ENCODE measurements around the gene GLIS2. TPM values are rescaled to one million over a fixed set of nuclear protein-coding genes. Genes with fewer than 3 reads are reported as not detected.
A peak's percentile ranks its signal among the peaks of the same experiment; 100 is the strongest.

The GLIS2 gene
- polyA plus RNA-seq, 6 donors from 2014 or later: not detected

GRCh38 chr16:4283939-4284338, 31.9 kb upstream of the GLIS2 start:
- ATAC-seq (ENCODE audit: low read depth in 2 of 2) (no peak), DNase-seq (no peak)
- Mint-ChIP-seq H3K4me3 (no peak overlapping the region), H3K9me3 (peaks cover 0 to 6% (median 0%) of the 10 kb centered on the region in 7 donors), H3K36me3 (no peaks in the 10 kb centered on the region), H3K27ac (no peak overlapping the region), H3K27me3 (peaks cover 6 to 31% (median 18%) of the 10 kb centered on the region in 3 donors), H3K4me1 (peaks cover 10 to 12% (median 11%) of the 10 kb centered on the region in 3 donors)

DNA sequence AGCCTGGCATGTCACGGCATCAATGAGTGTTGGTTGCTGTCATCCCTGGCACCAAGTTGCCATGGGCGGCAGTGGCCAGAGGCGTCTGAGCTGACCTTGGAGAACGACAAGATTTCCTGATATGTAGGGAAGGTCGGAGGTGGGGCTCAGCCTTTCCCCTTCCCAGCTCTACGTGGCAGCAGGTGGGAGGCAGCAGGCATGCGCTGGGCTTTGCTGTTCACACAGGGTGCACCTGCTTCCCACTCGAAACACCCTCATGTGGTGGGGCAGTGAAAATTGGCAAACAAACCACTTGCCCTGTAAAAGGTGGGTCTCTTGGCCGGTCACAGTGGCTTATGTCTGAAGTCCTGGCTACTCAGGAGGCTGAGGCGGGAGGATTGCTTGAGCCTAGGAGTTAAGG, 30.7 kb upstream of the GLIS2 start:
- ATAC-seq (ENCODE audit: low read depth in 2 of 2): no peak
- Mint-ChIP-seq H3K4me1 (peaks cover 10 to 12% (median 11%) of the 10 kb centered on the region in 3 donors), H3K27me3 (peaks cover 6 to 31% (median 18%) of the 10 kb centered on the region in 3 donors), H3K36me3 (no peaks in the 10 kb centered on the region), H3K27ac (no peak overlapping the region), H3K9me3 (peaks cover 0 to 6% (median 0%) of the 10 kb centered on the region in 7 donors), H3K4me3 (no peak overlapping the region)
- DNase-seq: no peak

DNA sequence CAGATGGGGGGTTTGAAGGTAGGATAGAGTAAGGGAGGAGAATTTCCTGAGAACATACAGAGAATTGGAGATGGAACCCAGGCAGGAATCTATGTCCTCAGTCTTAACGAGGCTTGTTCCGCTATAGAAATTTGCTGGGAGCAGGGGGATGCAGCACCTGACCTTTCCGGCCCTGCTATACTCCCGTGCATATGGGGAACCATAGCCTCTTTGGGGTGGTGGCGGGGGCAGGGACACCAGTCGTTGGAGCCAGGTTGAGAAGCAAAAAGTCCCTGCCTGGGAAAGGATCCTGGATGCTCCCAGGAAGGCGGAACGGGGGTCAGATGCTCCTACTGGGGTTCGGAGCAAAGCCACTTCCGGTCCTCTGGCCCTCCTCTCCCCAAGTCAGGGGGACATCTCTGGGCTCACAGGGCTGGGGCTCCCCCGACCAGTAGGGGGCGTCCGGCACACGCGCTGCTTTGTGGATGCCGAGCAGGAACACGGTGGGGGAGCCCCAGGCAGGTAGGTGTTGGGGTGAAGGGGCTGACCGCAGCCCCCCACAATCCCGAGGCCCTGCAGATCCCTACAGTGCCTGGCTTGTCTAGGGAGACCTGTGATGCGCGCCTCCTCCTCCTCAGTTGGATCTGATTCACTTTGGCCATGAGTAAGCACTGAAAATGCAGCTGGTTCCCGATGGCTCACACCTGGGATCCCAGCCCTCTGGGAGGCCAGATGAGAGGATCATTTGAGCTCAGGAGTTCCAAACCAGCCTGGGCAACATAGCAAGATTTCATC, 27.5 kb upstream of the GLIS2 start:
- peaks cover 10 to 16% (median 14%) of the 10 kb centered on the region in 3 donors for H3K4me1 Mint-ChIP-seq
- ATAC-seq (ENCODE audit: low read depth in 2 of 2) (peak; percentile 99), DNase-seq (peak; percentile 80)
- no peaks in the 10 kb centered on the region for H3K36me3 Mint-ChIP-seq
- H3K27me3 Mint-ChIP-seq: peaks cover 6 to 51% (median 31%) of the 10 kb centered on the region in 3 donors
- H3K9me3 Mint-ChIP-seq: no peaks in the 10 kb centered on the region
- H3K4me3 Mint-ChIP-seq: peak overlapping the region in 1 of 8 donors; percentile 30
- peak overlapping the region in 2 of 6 donors; percentile 9 to 41 for H3K27ac Mint-ChIP-seq

- H3K36me3 Mint-ChIP-seq: no peaks in the 10 kb centered on the region
- ATAC-seq (ENCODE audit: low read depth in 2 of 2) (no peak), DNase-seq (no peak)
- no peak overlapping the region for H3K4me3 Mint-ChIP-seq
- H3K9me3 Mint-ChIP-seq: no peaks in the 10 kb centered on the region
- peaks cover 0 to 43% (median 15%) of the 10 kb centered on the region in 3 donors for H3K27me3 Mint-ChIP-seq
- no peak overlapping the region for H3K27ac Mint-ChIP-seq
- H3K4me1 Mint-ChIP-seq: peaks cover 8 to 17% (median 15%) of the 10 kb centered on the region in 3 donors
These were observed 25.5 kb upstream of the GLIS2 start for GRCh38 chr16:4290236-4290830.

DNA sequence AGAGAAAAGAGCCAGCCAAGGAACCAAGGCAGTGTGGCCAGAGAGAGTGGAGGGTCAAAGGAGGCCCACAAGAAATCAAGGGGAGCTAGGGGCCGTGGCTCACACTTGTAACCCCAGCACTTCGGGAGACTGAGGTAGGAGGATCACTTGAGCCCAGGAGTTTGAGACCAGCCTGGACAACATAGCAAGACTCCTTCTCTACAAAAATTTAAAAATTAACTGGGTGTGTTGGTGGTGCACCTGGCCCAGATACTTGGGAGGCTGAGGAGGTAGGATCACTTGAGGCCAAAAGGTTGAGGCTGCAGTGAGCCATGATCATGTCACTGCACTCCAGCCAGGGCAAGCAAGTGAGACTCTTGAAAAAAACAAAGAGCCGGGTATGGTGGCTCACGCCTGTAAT, 24.2 kb upstream of the GLIS2 start:
- Mint-ChIP-seq H3K36me3 (no peaks in the 10 kb centered on the region), H3K4me1 (peaks cover 8 to 17% (median 15%) of the 10 kb centered on the region in 3 donors), H3K4me3 (no peak overlapping the region), H3K27ac (no peak overlapping the region), H3K27me3 (peaks cover 0 to 37% (median 15%) of the 10 kb centered on the region in 3 donors), H3K9me3 (no peaks in the 10 kb centered on the region)
- no peak for DNase-seq
- ATAC-seq (ENCODE audit: low read depth in 2 of 2): no peak

- Mint-ChIP-seq H3K36me3 (no peaks in the 10 kb centered on the region), H3K4me1 (peaks cover 3 to 12% (median 11%) of the 10 kb centered on the region in 3 donors), H3K27ac (no peak overlapping the region), H3K9me3 (no peaks in the 10 kb centered on the region), H3K27me3 (peaks cover 0 to 37% (median 15%) of the 10 kb centered on the region in 3 donors), H3K4me3 (no peak overlapping the region)
- ATAC-seq (ENCODE audit: low read depth in 2 of 2): no peak
- DNase-seq: no peak
These were observed 22.6 kb upstream of the GLIS2 start for GRCh38 chr16:4293181-4293716.

DNA sequence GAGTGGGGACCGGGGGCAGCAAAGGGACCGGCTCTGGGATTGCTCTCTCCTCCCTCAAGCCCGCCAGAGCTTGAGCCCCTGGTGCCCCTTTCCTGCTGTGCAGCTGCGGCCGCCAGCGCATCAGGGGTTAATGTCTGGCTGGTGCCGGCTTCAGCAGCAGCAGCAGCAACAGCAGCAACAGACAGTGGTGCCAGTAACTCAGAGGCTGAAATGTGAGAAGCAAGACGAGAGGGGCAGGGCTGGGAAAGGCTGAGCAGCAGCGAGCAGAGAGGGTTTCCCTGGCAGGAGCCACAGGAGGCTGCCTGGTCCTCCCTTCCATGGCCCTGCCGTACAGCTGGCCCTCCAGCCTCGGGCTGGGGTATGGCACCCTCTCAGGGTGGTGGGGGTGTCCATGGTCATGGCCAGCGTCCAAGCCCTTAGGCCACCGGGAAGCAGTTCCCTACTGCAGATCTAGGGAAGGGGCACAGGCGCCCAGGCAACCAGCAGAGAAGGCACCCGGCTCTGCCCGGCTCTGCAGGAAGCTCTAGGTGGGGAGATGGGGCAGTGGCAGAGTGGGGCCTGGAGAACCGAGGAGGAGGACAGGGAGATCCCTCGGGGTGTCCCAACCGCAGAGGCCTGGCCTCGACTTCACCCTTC, 21.9 kb upstream of the GLIS2 start:
- Mint-ChIP-seq H3K4me3 (peak overlapping the region in 1 of 8 donors; percentile 6), H3K27ac (no peak overlapping the region), H3K36me3 (no peaks in the 10 kb centered on the region), H3K9me3 (no peaks in the 10 kb centered on the region), H3K4me1 (peaks cover 0 to 8% (median 8%) of the 10 kb centered on the region in 3 donors), H3K27me3 (peaks cover 0 to 33% (median 15%) of the 10 kb centered on the region in 3 donors)
- ATAC-seq (ENCODE audit: low read depth in 2 of 2) (no peak), DNase-seq (no peak)

- DNase-seq (no peak), ATAC-seq (ENCODE audit: low read depth in 2 of 2) (no peak)
- Mint-ChIP-seq H3K27me3 (peaks cover 0 to 29% (median 10%) of the 10 kb centered on the region in 3 donors), H3K36me3 (no peaks in the 10 kb centered on the region), H3K4me1 (peaks cover 5 to 16% (median 9%) of the 10 kb centered on the region in 3 donors), H3K27ac (no peak overlapping the region), H3K9me3 (no peaks in the 10 kb centered on the region), H3K4me3 (no peak overlapping the region)
These were observed 20.3 kb upstream of the GLIS2 start for GRCh38 chr16:4295581-4295980.

- no peak overlapping the region for H3K27ac Mint-ChIP-seq
- peaks cover 5 to 16% (median 8%) of the 10 kb centered on the region in 3 donors for H3K4me1 Mint-ChIP-seq
- no peaks in the 10 kb centered on the region for H3K9me3 Mint-ChIP-seq
These were observed 18.4 kb upstream of the GLIS2 start for GRCh38 chr16:4297480-4297879.

GRCh38 chr16:4298761-4299522, 16.9 kb upstream of the GLIS2 start:
- Mint-ChIP-seq H3K4me3 (no peak overlapping the region), H3K27ac (peak overlapping the region in 2 of 6 donors; percentile 59 to 80), H3K4me1 (peaks cover 5 to 14% (median 7%) of the 10 kb centered on the region in 3 donors), H3K36me3 (no peaks in the 10 kb centered on the region), H3K9me3 (no peaks in the 10 kb centered on the region), H3K27me3 (peaks cover 0 to 2% (median 0%) of the 10 kb centered on the region in 3 donors)
- no peak for DNase-seq
- ATAC-seq (ENCODE audit: low read depth in 2 of 2): no peak

More at GRCh38 chr16:4297480-4297879, 18.4 kb upstream of the GLIS2 start:
- peaks cover 0 to 13% (median 0%) of the 10 kb centered on the region in 3 donors for H3K27me3 Mint-ChIP-seq
- no peak for ATAC-seq (ENCODE audit: low read depth in 2 of 2)
- DNase-seq: no peak
- no peak overlapping the region for H3K4me3 Mint-ChIP-seq
- no peaks in the 10 kb centered on the region for H3K36me3 Mint-ChIP-seq

- no peak for DNase-seq
- Mint-ChIP-seq H3K36me3 (no peaks in the 10 kb centered on the region), H3K9me3 (no peaks in the 10 kb centered on the region), H3K27me3 (no peaks in the 10 kb centered on the region), H3K4me3 (no peak overlapping the region), H3K4me1 (peaks cover 11 to 20% (median 15%) of the 10 kb centered on the region in 3 donors), H3K27ac (no peak overlapping the region)
- no peak for ATAC-seq (ENCODE audit: low read depth in 2 of 2)
These were observed 14.7 kb upstream of the GLIS2 start for GRCh38 chr16:4301177-4301576.

DNA sequence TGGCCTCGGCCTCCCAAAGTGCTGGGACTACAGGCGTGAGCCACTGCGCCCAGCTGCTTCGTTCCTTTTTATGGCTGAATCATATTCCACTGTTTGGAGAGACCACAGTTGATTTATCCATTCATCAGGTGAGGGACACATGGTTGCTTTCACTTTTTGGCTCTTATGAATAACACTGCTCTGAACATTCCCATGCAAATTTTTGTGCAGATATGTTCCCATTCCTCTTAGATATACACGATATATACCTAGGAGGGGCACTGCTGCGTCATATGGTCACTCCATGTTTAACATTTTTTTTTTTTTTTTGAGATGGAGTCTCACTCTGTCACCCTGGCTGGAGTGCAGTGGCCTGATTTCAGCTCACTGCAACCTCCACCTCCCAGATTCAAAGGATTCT, 13.9 kb upstream of the GLIS2 start:
- H3K27ac Mint-ChIP-seq: no peak overlapping the region
- DNase-seq: no peak
- H3K4me3 Mint-ChIP-seq: no peak overlapping the region
- H3K4me1 Mint-ChIP-seq: peaks cover 19 to 28% (median 23%) of the 10 kb centered on the region in 3 donors
- no peaks in the 10 kb centered on the region for H3K27me3 Mint-ChIP-seq
- ATAC-seq (ENCODE audit: low read depth in 2 of 2): no peak
- H3K36me3 Mint-ChIP-seq: no peaks in the 10 kb centered on the region
- no peaks in the 10 kb centered on the region for H3K9me3 Mint-ChIP-seq

DNA sequence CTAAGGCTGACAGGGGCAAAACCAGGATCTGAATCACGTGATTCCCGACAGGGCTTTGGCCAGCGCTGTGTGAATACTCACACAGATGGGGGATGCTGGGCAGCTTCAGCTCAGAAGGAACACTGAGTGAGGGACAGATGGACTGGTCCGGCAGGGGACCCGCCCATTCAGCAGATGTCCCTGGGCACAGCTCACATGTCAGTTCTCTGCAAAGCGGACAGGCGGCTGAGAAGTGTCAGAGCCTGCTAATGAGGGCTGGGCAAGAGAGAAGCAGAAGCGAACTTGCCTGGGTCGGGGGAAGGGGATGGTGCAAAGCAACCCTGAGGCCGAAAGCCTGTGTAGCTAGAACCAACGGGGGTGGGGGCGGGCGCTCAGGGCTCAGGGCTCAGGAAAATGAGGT, 11.9 kb upstream of the GLIS2 start:
- H3K9me3 Mint-ChIP-seq: no peaks in the 10 kb centered on the region

More for the DNA sequence above, 11.9 kb upstream of the GLIS2 start:
- ATAC-seq (ENCODE audit: low read depth in 2 of 2) (no peak), DNase-seq (no peak)
- Mint-ChIP-seq H3K27ac (peak overlapping the region in 1 of 6 donors; percentile 66), H3K4me1 (peaks cover 24 to 37% (median 32%) of the 10 kb centered on the region in 3 donors), H3K4me3 (peak overlapping the region in 3 of 8 donors; percentile 20 to 59 (median 47)), H3K27me3 (no peaks in the 10 kb centered on the region), H3K36me3 (no peaks in the 10 kb centered on the region)

Data from naive B cell (primary cell).